Stromal cell of bone marrow (primary cell): ENCODE results near the gene SULT1C4.
"Not testable (repeated sequence)": the region's sequence is repeated elsewhere in the genome, so short reads cannot be mapped to it uniquely, and the experiment has no call there.

ENCODE experiments used
- DNase-seq: peaks from one replicate; pipeline ENCODE4 v3.0.0-alpha.2; 2012; ENCODE audit warnings: low read depth

Gene SULT1C4

GRCh38 chr2:108377815-108378630 lies at the start of gene SULT1C4:
TSS of gene SULT1C4 (plus strand) at chr2:108377954. CDS start at chr2:108378338, 384 bp downstream.
- DNase-seq = no peak

GRCh38 chr2:108329771-108330170 lies 48.0 kb upstream of the SULT1C4 start:
- DNase-seq = no peak

GRCh38 chr2:108330979-108331378 lies 46.8 kb upstream of the SULT1C4 start:
- no peak for DNase-seq

GRCh38 chr2:108345951-108346350 lies 31.8 kb upstream of the SULT1C4 start:
- no peak for DNase-seq

GRCh38 chr2:108346827-108347226 lies 30.9 kb upstream of the SULT1C4 start:
- DNase-seq = no peak

- no peak for DNase-seq
Measured at GRCh38 chr2:108347786-108348185, 30.0 kb upstream of the SULT1C4 start.

GRCh38 chr2:108348816-108349570 lies 28.8 kb upstream of the SULT1C4 start:
- no peak for DNase-seq

- no peak for DNase-seq
Measured at GRCh38 chr2:108349571-108349928, 28.2 kb upstream of the SULT1C4 start.

GRCh38 chr2:108351889-108352288 lies 25.9 kb upstream of the SULT1C4 start:
- DNase-seq = peak; percentile 63

GRCh38 chr2:108354136-108354535 lies 23.6 kb upstream of the SULT1C4 start:
- no peak for DNase-seq

GRCh38 chr2:108355906-108356734 lies 21.6 kb upstream of the SULT1C4 start:
- no peak for DNase-seq

GRCh38 chr2:108359336-108359735 lies 18.4 kb upstream of the SULT1C4 start:
- DNase-seq = not testable (repeated sequence)

GRCh38 chr2:108360776-108361468 lies 16.8 kb upstream of the SULT1C4 start:
- DNase-seq = no peak

GRCh38 chr2:108363024-108363907 lies 14.5 kb upstream of the SULT1C4 start:
- no peak for DNase-seq

GRCh38 chr2:108363908-108364225 lies 13.9 kb upstream of the SULT1C4 start:
- DNase-seq = peak; percentile 16

GRCh38 chr2:108364676-108365297 lies 13.0 kb upstream of the SULT1C4 start:
- peak; percentile 12 for DNase-seq

- no peak for DNase-seq
Measured at GRCh38 chr2:108365656-108366055, 12.1 kb upstream of the SULT1C4 start.

- DNase-seq = no peak
Measured at GRCh38 chr2:108367014-108367413, 10.7 kb upstream of the SULT1C4 start.

- no peak for DNase-seq
Measured at GRCh38 chr2:108367561-108368175, 10.1 kb upstream of the SULT1C4 start.

GRCh38 chr2:108369153-108369552 lies 8.6 kb upstream of the SULT1C4 start:
- DNase-seq = no peak
